SW480 (cell line): Measurements from ENCODE around the gene XDH.

Source experiments
- DNase-seq: peaks from one replicate; pipeline ENCODE4 v3.0.0-alpha.2; 2016; ENCODE audit warnings: low spot score

XDH gene

GRCh38 chr2:31402388-31402787, 12.2 kb downstream of the XDH start:
- DNase-seq, result no peak

GRCh38 chr2:31401580-31401979, 13.0 kb downstream of the XDH start:
- no peak for DNase-seq

- no peak for DNase-seq
These were observed 15.7 kb downstream of the XDH start for GRCh38 chr2:31398881-31399280.

- DNase-seq, result no peak
These were observed 17.4 kb downstream of the XDH start for GRCh38 chr2:31397094-31397493.

- DNase-seq, result no peak
These were observed 24.2 kb downstream of the XDH start for GRCh38 chr2:31390324-31390723.

GRCh38 chr2:31388736-31389135, 25.8 kb downstream of the XDH start:
- no peak for DNase-seq

- no peak for DNase-seq
These were observed 26.7 kb downstream of the XDH start for GRCh38 chr2:31387850-31388249.

- no peak for DNase-seq
These were observed 27.9 kb downstream of the XDH start for GRCh38 chr2:31386648-31387047.

GRCh38 chr2:31386172-31386571, 28.4 kb downstream of the XDH start:
- no peak for DNase-seq

GRCh38 chr2:31384771-31385276, 29.7 kb downstream of the XDH start:
- peak; percentile 82 for DNase-seq

GRCh38 chr2:31384351-31384750, 30.2 kb downstream of the XDH start:
- peak; percentile 89 for DNase-seq

- DNase-seq, result peak; percentile 4
These were observed 30.9 kb downstream of the XDH start for GRCh38 chr2:31383471-31384153.

- DNase-seq, result peak; percentile 6
These were observed 32.0 kb downstream of the XDH start for GRCh38 chr2:31382452-31383120.

- DNase-seq, result no peak
These were observed 32.9 kb downstream of the XDH start for GRCh38 chr2:31381601-31382000.

- no peak for DNase-seq
These were observed 34.3 kb downstream of the XDH start for GRCh38 chr2:31380243-31380642.

- DNase-seq, result no peak
These were observed 34.8 kb downstream of the XDH start for GRCh38 chr2:31379747-31380146.

- no peak for DNase-seq
These were observed 35.6 kb downstream of the XDH start for GRCh38 chr2:31378791-31379501.

- DNase-seq, result no peak
These were observed 36.2 kb downstream of the XDH start for GRCh38 chr2:31378389-31378788.

- DNase-seq, result no peak
These were observed 41.4 kb downstream of the XDH start for GRCh38 chr2:31373127-31373526.

GRCh38 chr2:31372097-31372496, 42.4 kb downstream of the XDH start:
- no peak for DNase-seq

GRCh38 chr2:31371691-31372090, 42.9 kb downstream of the XDH start:
- DNase-seq, result no peak

GRCh38 chr2:31366733-31367132, 47.8 kb downstream of the XDH start:
- DNase-seq, result no peak
